Effector memory CD8-positive, alpha-beta T cell (primary cell): Measurements from ENCODE around the gene ZNF669.
"Not testable (repeated sequence)": the region's sequence is repeated elsewhere in the genome, so short reads cannot be mapped to it uniquely, and the experiment has no call there.

Experiments
- ATAC-seq: fragments of 150-1000 bp; cut with Tn5 transposase; replicated peaks from 2 replicates; pipeline ENCODE4 v1.10.0; 2021; ENCODE audit warnings: mild to moderate bottlenecking, moderate library complexity
- DNase-seq, 3 experiments: peaks; one replicate each; pipeline ENCODE4 v3.0.0; 2021
- H3K27ac Mint-ChIP-seq, 2 donors: one replicate each; pipeline ENCODE4 v1.8.0; 2022; ENCODE audit warnings: mild to moderate bottlenecking in 2 of 2, mixed read lengths in 2 of 2, moderate library complexity in 2 of 2
- H3K27me3 Mint-ChIP-seq, 2 donors: one replicate each; pipeline ENCODE4 v1.8.0; 2022; ENCODE audit warnings: mixed read lengths in 2 of 2
- H3K36me3 Mint-ChIP-seq: one replicate; pipeline ENCODE4 v1.8.0; 2022; ENCODE audit warnings: mild to moderate bottlenecking, moderate library complexity, mixed read lengths; ENCODE audit not compliant: insufficient read depth
- H3K4me1 Mint-ChIP-seq, 2 donors: one replicate each; pipeline ENCODE4 v1.8.0; 2022; ENCODE audit warnings: low read depth in 2 of 2, mixed read lengths in 2 of 2
- H3K4me3 Mint-ChIP-seq, 2 donors: one replicate each; pipeline ENCODE4 v1.8.0; 2022; ENCODE audit warnings: mild to moderate bottlenecking in 2 of 2, mixed read lengths in 2 of 2, moderate library complexity in 2 of 2
- H3K9me3 Mint-ChIP-seq, 2 donors: one replicate each; pipeline ENCODE4 v1.8.0; 2022; ENCODE audit warnings: mixed read lengths in 2 of 2
- total RNA-seq, 9 experiments: gene quantifications; one replicate each; lab custom pipeline; 2026; lab: John Stamatoyannopoulos, UW

Gene ZNF669
- total RNA-seq, result 14.7 to 23.1 (median 18.4) reads per million in 9 experiments

DNA sequence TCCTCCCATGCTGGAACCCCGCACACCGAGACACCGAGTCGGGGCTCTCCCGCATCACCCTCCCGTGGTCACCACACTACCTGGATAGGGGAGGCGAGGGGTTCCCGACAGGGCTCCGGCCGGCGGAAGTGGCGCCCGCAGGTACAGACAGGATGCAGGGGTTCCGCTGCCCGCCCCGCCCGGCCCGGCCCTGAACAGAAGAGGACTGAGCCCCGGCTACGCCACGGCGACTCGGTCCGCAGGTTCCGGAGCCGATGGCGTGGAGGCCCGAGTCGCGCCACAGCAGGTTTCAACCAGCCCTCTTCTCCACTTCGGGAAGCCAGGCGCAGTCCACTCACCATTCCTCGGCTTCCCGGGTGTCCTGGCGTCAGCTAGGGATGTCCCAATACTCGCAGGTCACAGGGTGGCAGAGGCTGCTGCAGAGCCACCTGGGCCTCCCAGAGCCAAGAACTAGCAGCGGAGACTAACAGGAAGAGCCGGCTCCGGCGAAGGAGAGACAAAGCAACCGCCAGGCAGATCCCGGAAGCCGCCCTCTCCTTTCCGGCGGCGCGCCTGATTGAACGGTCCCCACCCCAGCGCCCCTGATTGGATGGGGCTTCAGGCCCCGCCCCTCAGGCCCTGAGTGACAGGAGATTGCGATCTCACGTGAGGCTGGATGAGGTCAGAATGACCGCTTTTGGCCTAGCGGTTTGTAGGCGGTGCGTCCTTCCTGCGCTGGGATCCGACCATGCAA, at the start of gene ZNF669:
TSS of gene ZNF669 (minus strand) at position 498 of the 733 bp plus-strand sequence. CDS start at position 341, 157 bp downstream.
- DNase-seq (peak; percentile 87 to 89 (median 88)), ATAC-seq (peak; percentile 98)
- H3K9me3 Mint-ChIP-seq, result peaks cover 0 to 10% of the 10 kb centered on the region in 2 donors
- H3K27ac Mint-ChIP-seq, result peak within 1 kb of the TSS; percentile 81 to 91
- peaks cover 13 to 16% of the 10 kb centered on the region in 2 donors for H3K4me1 Mint-ChIP-seq
- H3K36me3 Mint-ChIP-seq, result peaks cover 37% of the 10 kb centered on the region
- H3K4me3 Mint-ChIP-seq, result peak within 1 kb of the TSS; percentile 90 to 92
- H3K27me3 Mint-ChIP-seq, result peaks cover 21 to 32% of the 10 kb centered on the region in 2 donors

DNA sequence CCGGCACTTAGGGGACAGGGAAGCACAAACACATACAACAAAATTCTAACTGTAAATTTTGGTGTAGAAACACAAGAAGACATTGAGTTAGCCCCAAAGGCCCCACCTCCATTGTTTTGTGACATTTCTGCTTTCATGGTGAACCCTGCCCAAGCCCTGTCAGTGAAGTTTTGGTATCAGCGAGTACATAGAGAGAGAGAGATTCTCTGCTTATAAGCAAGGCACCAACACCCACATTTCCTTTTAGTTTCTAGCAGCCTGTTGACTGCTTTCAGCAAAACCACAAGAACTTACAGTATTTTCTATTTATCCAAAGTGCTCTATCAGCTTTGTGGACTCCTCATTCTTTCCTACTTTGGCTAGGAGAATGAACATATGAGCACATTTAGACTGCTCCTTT, 43.6 kb upstream of the ZNF669 start:
- no peak overlapping the region for H3K27ac Mint-ChIP-seq
- peaks cover 10 to 28% of the 10 kb centered on the region in 2 donors for H3K9me3 Mint-ChIP-seq
- ATAC-seq (no peak), DNase-seq (no peak)
- no peaks in the 10 kb centered on the region for H3K27me3 Mint-ChIP-seq
- no peaks in the 10 kb centered on the region for H3K4me1 Mint-ChIP-seq
- H3K36me3 Mint-ChIP-seq, result peaks cover 3% of the 10 kb centered on the region
- no peak overlapping the region for H3K4me3 Mint-ChIP-seq

DNA sequence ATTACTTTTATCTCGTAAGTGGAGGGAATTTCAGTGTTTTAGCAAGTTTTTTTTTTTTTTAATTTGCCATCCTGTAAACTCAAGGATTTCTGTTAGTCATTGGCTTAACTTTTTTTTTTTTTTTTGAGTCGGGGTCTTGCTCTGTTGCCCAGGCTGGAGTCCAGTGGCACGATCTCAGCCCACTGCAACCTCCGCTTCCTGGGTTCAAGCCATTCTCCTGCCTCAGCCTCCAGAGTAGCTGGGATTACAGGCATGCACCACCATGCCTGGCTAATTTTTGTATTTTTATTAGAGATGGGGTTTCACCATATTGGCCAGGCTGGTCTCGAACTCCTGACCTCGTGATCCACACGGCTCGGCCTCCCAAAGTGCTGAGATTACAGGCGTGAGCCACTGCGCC, 43.0 kb upstream of the ZNF669 start:
- not testable (repeated sequence) for H3K4me1 Mint-ChIP-seq, ATAC-seq, DNase-seq, H3K27ac Mint-ChIP-seq, H3K36me3 Mint-ChIP-seq, H3K27me3 Mint-ChIP-seq, H3K4me3 Mint-ChIP-seq
- H3K9me3 Mint-ChIP-seq, result peaks cover 12 to 28% of the 10 kb centered on the region in 2 donors

DNA sequence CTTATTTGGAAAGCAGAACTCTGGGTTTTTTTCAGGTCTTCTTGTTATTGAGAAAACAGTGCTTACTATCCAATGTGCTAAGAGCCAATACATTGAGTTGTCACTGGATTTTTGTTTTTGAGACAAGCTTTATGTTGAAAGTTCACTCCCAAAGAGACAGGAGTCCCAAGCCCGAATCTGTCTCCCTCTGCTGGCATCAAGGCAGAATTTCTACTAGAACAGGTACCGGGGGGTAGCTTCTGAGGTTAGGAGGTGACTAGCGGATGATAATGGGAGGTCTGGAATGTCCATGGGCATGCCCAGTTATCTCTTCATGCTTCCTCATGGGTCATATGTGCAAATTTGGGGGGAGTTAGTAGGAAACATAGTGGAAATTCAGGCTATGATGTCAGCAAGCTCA, 42.5 kb upstream of the ZNF669 start:
- no peaks in the 10 kb centered on the region for H3K4me1 Mint-ChIP-seq
- H3K27me3 Mint-ChIP-seq, result no peaks in the 10 kb centered on the region
- peaks cover 12 to 28% of the 10 kb centered on the region in 2 donors for H3K9me3 Mint-ChIP-seq
- H3K36me3 Mint-ChIP-seq, result peaks cover 3% of the 10 kb centered on the region
- H3K27ac Mint-ChIP-seq, result no peak overlapping the region
- DNase-seq (no peak), ATAC-seq (no peak)
- H3K4me3 Mint-ChIP-seq, result no peak overlapping the region

DNA sequence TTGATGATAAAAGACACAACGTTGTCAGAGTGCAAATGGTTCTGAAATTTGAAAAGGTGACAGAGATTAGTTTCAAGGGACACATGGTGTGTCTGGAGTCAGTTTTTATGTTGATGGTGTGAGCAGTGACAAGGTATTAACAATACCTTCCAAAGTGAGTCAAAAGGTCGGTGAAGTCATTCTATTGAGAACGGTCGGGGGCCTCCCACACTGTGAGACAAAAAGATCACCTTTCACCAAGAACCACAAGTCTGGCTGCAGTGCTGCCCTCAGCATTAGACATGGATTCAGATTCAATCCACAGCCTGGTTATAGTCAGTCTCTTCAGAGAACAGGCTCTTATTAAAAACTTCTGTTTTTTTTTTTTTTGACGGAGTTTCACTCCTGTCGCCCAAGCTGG, 41.1 kb upstream of the ZNF669 start:
- Mint-ChIP-seq H3K36me3 (no peaks in the 10 kb centered on the region), H3K9me3 (peaks cover 13 to 21% of the 10 kb centered on the region in 2 donors), H3K4me3 (no peak overlapping the region), H3K27me3 (no peaks in the 10 kb centered on the region), H3K4me1 (no peaks in the 10 kb centered on the region), H3K27ac (no peak overlapping the region)
- no peak for ATAC-seq
- no peak for DNase-seq

DNA sequence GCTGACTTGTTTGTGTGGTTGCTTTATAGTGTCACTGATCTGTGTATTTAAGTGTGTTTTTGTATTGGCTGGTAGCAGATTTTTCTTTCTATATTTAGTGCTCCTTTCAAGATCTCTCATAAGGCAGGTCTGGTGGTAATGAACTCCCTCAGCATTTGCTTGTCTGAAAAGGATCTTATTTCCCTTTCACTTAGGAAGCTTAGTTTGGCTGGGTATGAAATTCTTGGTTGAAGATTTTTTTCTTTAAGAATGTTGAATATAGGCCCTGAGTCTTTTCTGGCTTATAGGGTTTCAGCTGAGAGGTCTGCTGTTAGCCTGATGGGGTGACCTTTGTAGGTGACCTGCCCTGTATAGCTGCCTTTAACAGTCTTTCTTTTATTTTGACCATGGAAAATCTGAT, 35.4 kb upstream of the ZNF669 start:
- peaks cover 27 to 44% of the 10 kb centered on the region in 2 donors for H3K9me3 Mint-ChIP-seq
- not testable (repeated sequence) for H3K4me1 Mint-ChIP-seq, H3K4me3 Mint-ChIP-seq, H3K27ac Mint-ChIP-seq, DNase-seq, H3K36me3 Mint-ChIP-seq, H3K27me3 Mint-ChIP-seq, ATAC-seq

DNA sequence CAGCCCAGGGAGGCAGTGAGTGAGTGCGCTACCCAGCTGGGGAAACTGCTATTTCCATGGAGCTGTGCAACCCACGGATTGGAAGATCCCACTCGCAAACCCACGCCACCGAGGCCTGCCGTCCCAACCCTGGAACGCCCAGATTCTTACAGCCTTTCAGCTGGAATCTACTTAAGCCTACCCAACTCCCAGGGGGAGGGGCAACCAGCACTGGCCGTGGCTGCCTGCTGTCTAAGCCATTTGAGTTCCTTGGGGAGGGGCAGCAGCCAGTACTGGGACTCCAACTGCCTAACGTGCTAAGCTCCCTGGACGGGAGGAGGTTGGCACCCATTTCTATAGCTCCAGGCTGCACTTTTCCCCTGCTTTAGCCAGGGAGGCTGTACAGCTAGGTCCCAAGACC, 27.1 kb upstream of the ZNF669 start:
- Mint-ChIP-seq H3K4me3 (no peak overlapping the region), H3K27ac (no peak overlapping the region), H3K4me1 (peaks cover 7 to 8% of the 10 kb centered on the region in 2 donors), H3K9me3 (peaks cover 18 to 27% of the 10 kb centered on the region in 2 donors), H3K27me3 (no peaks in the 10 kb centered on the region), H3K36me3 (peaks cover 6% of the 10 kb centered on the region)
- DNase-seq (no peak), ATAC-seq (no peak)

DNA sequence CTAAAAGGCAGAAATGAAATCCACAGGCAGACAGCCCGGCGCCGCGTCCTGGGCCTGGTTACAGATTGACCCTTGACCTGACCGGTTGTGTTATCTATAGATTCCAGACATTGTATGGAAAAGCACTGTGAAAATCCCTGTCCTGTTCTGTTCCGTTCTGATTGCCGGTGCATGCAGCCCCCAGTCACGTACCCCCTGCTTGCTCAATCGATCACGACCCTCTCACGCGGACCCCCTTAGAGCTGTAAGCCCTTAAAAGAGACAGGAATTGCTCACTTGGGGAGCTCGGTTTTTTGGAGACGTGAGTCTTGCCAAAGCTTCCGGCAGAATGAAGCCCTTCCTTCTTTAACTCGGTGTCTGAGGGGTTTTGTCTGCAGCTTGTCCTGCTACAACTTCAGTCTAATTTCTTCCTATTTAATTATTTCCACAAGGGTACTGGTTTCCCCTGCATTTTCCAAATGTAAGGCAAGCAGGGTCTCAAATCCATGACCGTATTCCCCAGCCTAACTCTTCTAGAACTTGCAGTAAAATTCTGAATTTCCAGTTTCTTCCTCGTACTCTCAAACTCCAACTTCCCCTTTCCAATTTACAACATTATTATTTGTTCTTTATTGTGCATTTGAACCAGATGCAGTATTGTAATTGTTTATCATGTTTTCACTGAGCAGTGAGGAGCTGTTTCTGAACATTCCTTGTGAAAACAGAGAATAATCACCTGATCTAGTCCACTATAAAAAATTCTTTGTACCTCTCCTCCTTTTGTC, 23.5 kb upstream of the ZNF669 start:
- peak overlapping the region; percentile 68 to 85 for H3K4me3 Mint-ChIP-seq

DNA sequence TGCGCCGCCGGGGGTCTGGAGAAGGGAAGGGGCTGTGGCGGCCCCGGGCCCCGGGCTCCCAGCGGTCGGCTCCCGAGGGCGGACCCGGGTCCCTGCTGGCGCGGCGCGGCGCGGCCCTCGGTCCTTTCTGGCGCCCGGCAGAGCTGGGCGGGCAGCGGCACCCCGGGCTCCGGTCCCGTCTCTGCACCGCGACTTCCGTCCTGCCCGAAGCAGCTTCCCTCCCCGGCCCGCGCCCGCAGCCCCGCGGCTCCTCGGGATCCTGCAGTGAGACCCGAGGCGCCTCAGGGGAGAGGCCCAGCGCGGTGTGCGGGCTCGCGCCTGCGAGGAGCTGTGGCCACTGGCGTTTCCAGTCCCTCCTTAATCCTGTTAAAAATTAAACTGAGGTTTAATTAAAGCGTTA, 22.4 kb upstream of the ZNF669 start:
- peak; percentile 57 for ATAC-seq
- DNase-seq, H3K9me3 Mint-ChIP-seq, H3K27me3 Mint-ChIP-seq, H3K36me3 Mint-ChIP-seq, H3K4me1 Mint-ChIP-seq, H3K4me3 Mint-ChIP-seq, H3K27ac Mint-ChIP-seq: not testable (repeated sequence)

More for the DNA sequence above, 23.5 kb upstream of the ZNF669 start:
- DNase-seq, H3K36me3 Mint-ChIP-seq, H3K9me3 Mint-ChIP-seq, H3K27me3 Mint-ChIP-seq, ATAC-seq, H3K4me1 Mint-ChIP-seq: not testable (repeated sequence)
- H3K27ac Mint-ChIP-seq, result peak overlapping the region; percentile 66 to 83

DNA sequence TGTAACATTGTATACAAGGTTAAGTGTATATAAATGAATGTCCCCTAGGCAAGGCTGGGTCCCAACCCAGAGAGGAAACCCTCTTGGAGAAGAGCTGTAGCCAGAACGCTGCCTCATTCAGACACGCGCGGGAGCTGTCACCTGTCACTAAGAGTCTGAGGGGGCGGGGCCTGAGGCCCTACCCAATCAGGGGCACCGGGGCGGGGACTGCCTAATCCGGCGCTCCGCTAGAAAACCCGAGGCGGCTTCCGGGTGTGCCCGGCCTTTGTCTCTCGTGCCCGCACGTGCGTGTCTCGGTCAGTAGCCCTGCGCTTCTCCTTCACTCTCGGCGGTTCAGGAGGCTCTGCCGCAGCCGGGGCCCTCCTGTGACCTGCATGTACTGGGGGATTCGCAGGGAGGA, 22.0 kb upstream of the ZNF669 start:
- not testable (repeated sequence) for H3K4me3 Mint-ChIP-seq, H3K27ac Mint-ChIP-seq, DNase-seq, H3K27me3 Mint-ChIP-seq, H3K9me3 Mint-ChIP-seq, H3K4me1 Mint-ChIP-seq, H3K36me3 Mint-ChIP-seq
- ATAC-seq, result peak; percentile 98

DNA sequence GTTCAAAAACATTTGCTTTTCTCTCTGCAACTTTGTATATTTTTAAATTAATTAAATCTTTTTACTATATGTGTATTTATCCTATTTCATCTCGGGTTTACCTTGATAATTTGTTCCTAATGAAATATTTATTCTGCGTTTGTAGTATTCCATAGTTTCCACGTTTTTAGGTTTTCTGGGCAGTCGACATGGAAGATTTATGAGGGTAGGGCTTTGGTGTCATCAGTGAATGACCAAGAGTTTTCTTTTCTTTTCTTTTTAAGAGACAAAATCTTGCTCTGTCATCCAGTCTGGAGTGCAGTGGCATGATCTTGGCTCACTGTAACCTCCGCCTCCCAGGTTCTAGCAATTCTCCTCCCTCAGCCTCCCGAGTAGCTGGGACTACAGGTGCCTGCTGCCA, 17.2 kb upstream of the ZNF669 start:
- no peak overlapping the region for H3K4me3 Mint-ChIP-seq
- no peaks in the 10 kb centered on the region for H3K36me3 Mint-ChIP-seq
- DNase-seq (no peak), ATAC-seq (no peak)
- H3K27ac Mint-ChIP-seq, result no peak overlapping the region
- no peaks in the 10 kb centered on the region for H3K9me3 Mint-ChIP-seq
- no peaks in the 10 kb centered on the region for H3K27me3 Mint-ChIP-seq
- H3K4me1 Mint-ChIP-seq, result no peaks in the 10 kb centered on the region

DNA sequence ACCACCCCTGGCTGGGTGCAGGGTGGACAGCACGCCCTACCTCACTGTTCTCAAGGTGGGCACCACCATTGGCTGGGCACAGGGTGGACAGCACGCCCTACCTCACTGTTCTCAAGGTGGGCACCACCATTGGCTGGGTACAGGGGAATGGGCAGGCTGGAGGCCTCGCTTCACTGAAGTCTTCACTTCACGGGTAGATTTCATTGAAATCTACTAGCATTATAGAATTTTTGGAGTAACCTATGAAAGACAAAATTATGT, 16.2 kb upstream of the ZNF669 start:
- not testable (repeated sequence) for H3K4me3 Mint-ChIP-seq, ATAC-seq, H3K9me3 Mint-ChIP-seq, H3K4me1 Mint-ChIP-seq, DNase-seq, H3K27ac Mint-ChIP-seq, H3K36me3 Mint-ChIP-seq, H3K27me3 Mint-ChIP-seq

DNA sequence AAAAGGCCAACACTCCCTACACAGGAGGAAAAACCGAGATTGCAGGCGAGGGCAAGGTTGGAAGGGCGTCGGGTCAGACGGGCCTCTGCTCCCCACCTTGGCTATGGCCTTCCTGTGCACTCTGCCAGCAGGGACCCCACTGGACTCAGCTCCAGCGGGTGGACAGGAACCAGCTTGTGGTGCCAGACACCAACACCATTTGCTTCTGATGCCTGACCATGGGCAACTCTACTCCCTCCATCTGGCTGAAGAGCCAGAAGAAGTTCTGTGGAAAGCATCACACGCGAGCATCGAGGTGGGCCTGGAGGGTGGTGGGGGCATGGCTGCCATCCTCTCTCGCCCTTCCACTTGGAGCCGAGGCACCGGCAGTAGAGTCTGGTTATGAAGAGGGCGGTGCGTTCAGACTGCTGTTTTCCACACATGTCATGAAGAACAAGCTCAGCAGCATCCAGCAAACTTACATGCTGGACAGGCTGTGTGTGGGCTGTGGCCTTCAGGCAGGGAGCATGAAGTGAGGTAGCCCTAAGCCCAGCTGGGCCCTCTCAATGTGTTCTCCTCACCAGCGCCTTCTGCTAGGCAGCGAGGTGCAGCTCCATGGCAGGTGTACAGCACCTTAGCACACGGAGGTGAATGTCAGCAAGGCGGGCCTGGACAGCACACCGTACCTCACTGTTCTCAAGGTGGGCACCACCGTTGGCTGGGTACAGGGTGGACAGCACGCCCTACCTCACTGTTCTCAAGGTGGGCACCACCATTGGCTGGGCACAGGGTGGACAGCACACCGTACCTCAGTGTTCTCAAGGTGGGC, 15.6 kb upstream of the ZNF669 start:
- no peak overlapping the region for H3K4me3 Mint-ChIP-seq

More for the DNA sequence above, 15.6 kb upstream of the ZNF669 start:
- no peak overlapping the region for H3K27ac Mint-ChIP-seq
- H3K4me1 Mint-ChIP-seq, result peaks cover 3% of the 10 kb centered on the region in 2 donors
- H3K9me3 Mint-ChIP-seq, result no peaks in the 10 kb centered on the region
- peaks cover 0 to 5% of the 10 kb centered on the region in 2 donors for H3K27me3 Mint-ChIP-seq
- no peaks in the 10 kb centered on the region for H3K36me3 Mint-ChIP-seq
- ATAC-seq (no peak), DNase-seq (no peak)
